T-helper 2 cell (primary cell): Measurements from ENCODE around the gene GHITM.
"Not testable (repeated sequence)": the region's sequence is repeated elsewhere in the genome, so short reads cannot be mapped to it uniquely, and the experiment has no call there.

ENCODE experiments used
- DNase-seq, 5 experiments: peaks; one replicate each; pipeline versions ENCODE4 v3.0.0 to v3.0.0-alpha.2; 2012 to 2022

Gene GHITM

GRCh38 chr10:84176836-84177474 is 37.6 kb downstream of the GHITM start:
- no peak for DNase-seq

- peak in 2 of 5 experiments; percentile 80 to 88 for DNase-seq
Observed at GRCh38 chr10:84177541-84178141, 38.3 kb downstream of the GHITM start.

- no peak for DNase-seq
Observed at GRCh38 chr10:84178160-84178609, 38.9 kb downstream of the GHITM start.

GRCh38 chr10:84179059-84179710 is 39.9 kb downstream of the GHITM start:
- peak in 2 of 5 experiments; percentile 27 to 47 for DNase-seq

GRCh38 chr10:84180386-84180785 is 41.1 kb downstream of the GHITM start:
- not testable (repeated sequence) for DNase-seq

GRCh38 chr10:84181631-84182030 is 42.3 kb downstream of the GHITM start:
- no peak for DNase-seq

- DNase-seq = no peak
Observed at GRCh38 chr10:84184517-84184916, 45.2 kb downstream of the GHITM start.

- DNase-seq = no peak
Observed at GRCh38 chr10:84185526-84186175, 46.3 kb downstream of the GHITM start.

- no peak for DNase-seq
Observed at GRCh38 chr10:84188815-84189214, 49.5 kb downstream of the GHITM start.

GRCh38 chr10:84190621-84191020 is 51.3 kb downstream of the GHITM start:
- no peak for DNase-seq

- peak in 2 of 5 experiments; percentile 24 to 48 for DNase-seq
Observed at GRCh38 chr10:84191106-84191505, 51.8 kb downstream of the GHITM start.

GRCh38 chr10:84193327-84193726 is 54.0 kb downstream of the GHITM start:
- no peak for DNase-seq

GRCh38 chr10:84193846-84194423 is 54.6 kb downstream of the GHITM start:
- DNase-seq = no peak

- DNase-seq = peak in 3 of 5 experiments; percentile 18 to 55 (median 33)
Observed at GRCh38 chr10:84194424-84195043, 55.2 kb downstream of the GHITM start, which contains the start of gene CDHR1. CDHR1 (plus strand) TSS chr10:84194537; CDS start chr10:84194761, 224 bp downstream.

GRCh38 chr10:84195044-84195830 is 55.9 kb downstream of the GHITM start:
- no peak for DNase-seq

GRCh38 chr10:84196083-84196482 is 56.8 kb downstream of the GHITM start:
- peak in 1 of 5 experiments; percentile 31 for DNase-seq

- no peak for DNase-seq
Observed at GRCh38 chr10:84196941-84197340, 57.6 kb downstream of the GHITM start.

- no peak for DNase-seq
Observed at GRCh38 chr10:84197643-84198042, 58.3 kb downstream of the GHITM start.

- no peak for DNase-seq
Observed at GRCh38 chr10:84198206-84198915, 59.1 kb downstream of the GHITM start.

GRCh38 chr10:84200537-84201243 is 61.4 kb downstream of the GHITM start:
- no peak for DNase-seq
